ENCODE results near the gene DCUN1D3.
"Not testable (repeated sequence)": the region's sequence is repeated elsewhere in the genome, so short reads cannot be mapped to it uniquely, and the experiment has no call there.

The DCUN1D3 gene

DNA sequence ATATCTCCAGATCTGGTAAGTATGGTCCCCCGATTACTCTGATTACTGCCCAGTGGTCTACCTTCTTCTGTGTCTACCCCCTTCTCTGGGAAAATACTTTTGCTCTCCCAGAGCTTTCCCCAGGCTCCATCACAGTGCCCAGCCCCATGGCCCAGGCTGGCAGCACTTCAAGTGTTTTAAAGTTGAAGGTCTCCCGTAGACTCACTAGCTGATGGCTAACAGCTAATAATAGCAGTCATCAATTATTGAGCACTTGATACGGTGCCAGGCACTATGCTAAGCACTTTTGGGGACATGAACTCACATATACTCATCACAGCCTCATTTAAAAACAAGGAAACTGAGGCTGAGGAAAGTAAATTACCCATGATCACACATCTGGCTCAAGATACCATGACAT is 33.4 kb downstream of the DCUN1D3 start:
- no peak overlapping the region for H3K27ac ChIP-seq
- TF ChIP-seq, protein P1, sequence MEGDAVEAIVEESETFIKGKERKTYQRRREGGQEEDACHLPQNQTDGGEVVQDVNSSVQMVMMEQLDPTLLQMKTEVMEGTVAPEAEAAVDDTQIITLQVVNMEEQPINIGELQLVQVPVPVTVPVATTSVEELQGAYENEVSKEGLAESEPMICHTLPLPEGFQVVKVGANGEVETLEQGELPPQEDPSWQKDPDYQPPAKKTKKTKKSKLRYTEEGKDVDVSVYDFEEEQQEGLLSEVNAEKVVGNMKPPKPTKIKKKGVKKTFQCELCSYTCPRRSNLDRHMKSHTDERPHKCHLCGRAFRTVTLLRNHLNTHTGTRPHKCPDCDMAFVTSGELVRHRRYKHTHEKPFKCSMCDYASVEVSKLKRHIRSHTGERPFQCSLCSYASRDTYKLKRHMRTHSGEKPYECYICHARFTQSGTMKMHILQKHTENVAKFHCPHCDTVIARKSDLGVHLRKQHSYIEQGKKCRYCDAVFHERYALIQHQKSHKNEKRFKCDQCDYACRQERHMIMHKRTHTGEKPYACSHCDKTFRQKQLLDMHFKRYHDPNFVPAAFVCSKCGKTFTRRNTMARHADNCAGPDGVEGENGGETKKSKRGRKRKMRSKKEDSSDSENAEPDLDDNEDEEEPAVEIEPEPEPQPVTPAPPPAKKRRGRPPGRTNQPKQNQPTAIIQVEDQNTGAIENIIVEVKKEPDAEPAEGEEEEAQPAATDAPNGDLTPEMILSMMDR (IDR thresholded peaks at IDR 0.05), result no peak
- H3K27me3 ChIP-seq, result no peaks in the 10 kb centered on the region
- no peak overlapping the region for H3K4me3 ChIP-seq (ENCODE audit: low read depth in 1 of 2, low read length in 1 of 2)
- peaks cover 8% of the 10 kb centered on the region for H3K36me3 ChIP-seq
- no peaks in the 10 kb centered on the region for H3K9me3 ChIP-seq
- peaks cover 5 to 9% of the 10 kb centered on the region in 2 experiments for H3K4me1 ChIP-seq (ENCODE audit: control insufficient read depth in 1 of 2, insufficient read depth in 1 of 2, low read depth in 1 of 2, low read length in 1 of 2)

DNA sequence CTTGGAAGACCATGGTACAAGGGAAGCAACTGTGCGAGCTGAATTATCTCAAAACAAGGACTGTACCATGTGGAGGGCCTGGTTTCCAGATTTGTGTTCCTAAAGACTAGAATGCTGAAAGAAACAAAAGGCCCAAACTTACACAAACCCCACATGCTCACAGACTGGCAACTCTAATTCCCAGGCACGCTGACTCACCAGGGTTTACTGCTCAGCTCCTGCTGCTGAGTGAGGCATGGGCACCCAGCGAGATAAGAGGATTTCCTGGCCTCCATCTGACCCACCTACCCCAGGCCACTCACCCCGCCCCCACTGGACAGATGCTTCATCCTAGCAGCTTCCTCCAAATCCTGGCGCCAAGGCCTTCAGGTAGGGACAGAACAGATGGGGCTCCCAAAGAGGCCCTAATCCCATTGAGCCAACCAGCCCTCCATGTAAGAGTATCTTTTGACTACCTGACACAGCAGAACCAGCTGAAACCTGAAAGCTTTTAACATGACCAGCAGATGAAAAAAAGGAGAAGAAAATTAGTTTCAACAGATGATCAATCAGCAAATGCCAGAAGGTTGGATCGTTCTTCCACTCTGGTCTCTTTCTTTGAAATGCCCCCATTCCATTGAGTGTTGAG is 33.9 kb downstream of the DCUN1D3 start:
- peaks cover 5 to 9% of the 10 kb centered on the region in 2 experiments for H3K4me1 ChIP-seq (ENCODE audit: control insufficient read depth in 1 of 2, insufficient read depth in 1 of 2, low read depth in 1 of 2, low read length in 1 of 2)
- H3K9me3 ChIP-seq, result no peaks in the 10 kb centered on the region
- no peak overlapping the region for H3K4me3 ChIP-seq (ENCODE audit: low read depth in 1 of 2, low read length in 1 of 2)
- H3K27ac ChIP-seq, result no peak overlapping the region
- TF ChIP-seq, protein P1 (IDR thresholded peaks at IDR 0.05), result no peak
- peaks cover 11% of the 10 kb centered on the region for H3K36me3 ChIP-seq
- no peaks in the 10 kb centered on the region for H3K27me3 ChIP-seq

DNA sequence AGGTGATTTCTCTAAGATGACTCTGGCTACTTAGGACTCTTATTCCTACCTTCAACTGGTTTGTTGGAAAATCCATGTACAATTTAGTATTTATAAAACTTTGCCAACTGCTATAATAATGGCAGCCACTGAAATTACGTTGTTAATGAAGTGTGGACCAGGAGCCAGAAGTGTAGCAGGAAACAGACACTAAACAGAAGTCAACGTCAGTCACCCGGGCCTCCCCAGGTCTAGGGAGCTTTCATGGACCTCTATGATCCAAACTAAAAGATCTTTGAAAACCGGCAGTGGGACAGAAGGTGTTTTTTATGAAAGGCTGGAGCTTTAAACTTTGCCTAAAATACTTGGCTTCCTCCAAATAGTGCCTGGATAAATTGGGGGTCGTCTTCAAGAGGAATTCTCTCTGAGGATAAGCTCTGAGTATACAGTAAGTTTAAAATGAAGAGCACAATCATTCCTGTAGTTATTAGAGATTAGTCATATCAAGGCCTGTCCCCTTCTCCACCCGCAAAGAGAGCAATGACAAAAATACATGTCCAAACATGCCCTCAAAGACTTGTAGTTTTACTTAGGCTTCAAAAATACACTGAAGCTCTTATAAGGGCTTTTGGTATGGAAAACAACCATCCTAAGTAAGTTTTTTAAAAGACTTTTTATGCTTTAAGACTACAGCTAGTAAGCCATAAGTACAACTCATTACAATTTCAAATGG is 34.6 kb downstream of the DCUN1D3 start:
- Histone ChIP-seq H3K27me3 (no peaks in the 10 kb centered on the region), H3K27ac (no peak overlapping the region), H3K4me3 (ENCODE audit: low read depth in 1 of 2, low read length in 1 of 2) (no peak overlapping the region), H3K4me1 (ENCODE audit: control insufficient read depth in 1 of 2, insufficient read depth in 1 of 2, low read depth in 1 of 2, low read length in 1 of 2) (peaks cover 5 to 9% of the 10 kb centered on the region in 2 experiments), H3K9me3 (no peaks in the 10 kb centered on the region), H3K36me3 (peaks cover 16% of the 10 kb centered on the region)
- TF ChIP-seq, protein P1 (IDR thresholded peaks at IDR 0.05), result no peak

DNA sequence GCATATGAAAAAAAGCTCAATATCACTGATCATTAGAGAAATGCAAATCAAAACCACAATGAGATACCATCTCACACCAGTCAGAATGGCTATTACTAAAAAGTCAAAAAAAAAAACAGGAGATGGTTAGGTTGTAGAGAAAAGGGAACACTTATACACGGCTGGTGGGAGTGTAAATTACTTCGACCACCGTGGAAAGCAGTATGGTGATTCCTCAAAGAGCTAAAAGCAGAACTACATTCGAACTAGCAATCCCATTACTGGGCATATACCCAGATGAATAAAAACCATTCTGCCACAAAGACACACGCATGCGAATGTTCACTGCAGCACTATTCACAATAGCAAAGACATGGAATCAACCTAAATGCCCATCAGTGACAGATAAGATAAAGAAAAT is 35.8 kb downstream of the DCUN1D3 start:
- H3K4me3 ChIP-seq (ENCODE audit: low read depth in 1 of 2, low read length in 1 of 2); H3K27me3 ChIP-seq; H3K9me3 ChIP-seq; H3K4me1 ChIP-seq (ENCODE audit: control insufficient read depth in 1 of 2, insufficient read depth in 1 of 2, low read depth in 1 of 2, low read length in 1 of 2); H3K27ac ChIP-seq: not testable (repeated sequence)
- peaks cover 27% of the 10 kb centered on the region for H3K36me3 ChIP-seq

DNA sequence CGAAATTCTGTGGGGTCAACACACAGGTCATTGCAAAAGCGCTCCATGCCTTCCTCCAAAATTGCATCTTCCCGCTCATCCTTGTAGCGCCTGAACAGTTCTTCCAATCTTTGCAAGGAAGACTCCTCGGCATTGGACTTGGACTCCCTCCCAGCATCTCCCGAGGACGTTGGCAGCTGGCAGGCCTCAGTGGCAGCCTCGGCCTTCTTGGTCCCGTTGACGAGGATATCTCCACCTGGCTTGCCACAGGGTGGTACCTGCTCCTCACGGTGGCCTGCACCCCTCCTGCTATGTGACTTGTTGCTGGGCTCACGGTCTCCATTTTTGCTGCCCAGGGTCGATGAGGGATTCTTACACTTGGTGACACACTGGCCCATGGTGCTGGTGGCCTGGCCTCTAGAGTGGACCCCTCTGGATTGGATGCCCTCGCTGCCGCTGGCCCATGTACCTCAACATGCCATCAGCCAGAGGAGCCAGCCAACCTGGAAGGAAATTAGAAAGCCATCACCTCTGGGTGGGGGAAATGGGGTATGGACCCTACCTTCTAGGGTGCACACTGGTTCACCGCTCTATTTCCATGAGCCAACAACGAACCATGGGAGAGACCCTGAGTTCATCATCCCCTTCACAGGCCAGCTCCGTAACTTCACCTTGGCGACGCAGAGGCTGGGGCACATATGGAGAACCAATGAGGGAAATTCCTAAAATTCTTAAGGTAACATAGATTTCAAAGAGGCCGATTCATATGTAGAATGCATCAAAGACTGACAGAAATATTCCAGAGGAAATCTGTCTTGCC is 37.8 kb downstream of the DCUN1D3 start:
- TF ChIP-seq, protein P1 (IDR thresholded peaks at IDR 0.05), result no peak
- H3K4me1 ChIP-seq (ENCODE audit: control insufficient read depth in 1 of 2, insufficient read depth in 1 of 2, low read depth in 1 of 2, low read length in 1 of 2), result no peaks in the 10 kb centered on the region
- H3K4me3 ChIP-seq (ENCODE audit: low read depth in 1 of 2, low read length in 1 of 2), result no peak overlapping the region
- peaks cover 27% of the 10 kb centered on the region for H3K36me3 ChIP-seq
- no peak overlapping the region for H3K27ac ChIP-seq
- H3K27me3 ChIP-seq, result no peaks in the 10 kb centered on the region
- no peaks in the 10 kb centered on the region for H3K9me3 ChIP-seq

DNA sequence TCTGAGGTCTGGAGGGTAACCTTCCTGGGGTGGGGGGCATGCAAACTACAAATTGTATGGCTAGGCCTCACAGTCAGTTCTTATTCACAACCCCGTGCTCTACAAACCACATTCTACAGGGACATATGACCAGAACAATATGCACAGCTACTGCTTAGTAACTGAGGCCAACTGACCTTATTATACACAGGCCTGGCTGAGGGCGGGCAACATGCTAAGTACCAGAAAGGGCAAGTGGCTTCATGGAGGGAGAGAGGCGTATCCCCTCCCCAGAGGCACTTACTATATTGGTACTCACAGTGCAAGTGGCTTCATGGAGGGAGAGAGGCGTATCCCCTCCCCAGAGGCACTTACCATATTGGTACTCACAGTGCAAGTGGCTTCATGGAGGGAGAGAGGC is 39.2 kb downstream of the DCUN1D3 start:
- not testable (repeated sequence) for H3K4me3 ChIP-seq (ENCODE audit: low read depth in 1 of 2, low read length in 1 of 2); H3K4me1 ChIP-seq (ENCODE audit: control insufficient read depth in 1 of 2, insufficient read depth in 1 of 2, low read depth in 1 of 2, low read length in 1 of 2); H3K27me3 ChIP-seq; H3K9me3 ChIP-seq; H3K27ac ChIP-seq
- peaks cover 27% of the 10 kb centered on the region for H3K36me3 ChIP-seq

Measured in neutrophil (primary cell).